SH-SY5Y (cell line): ENCODE results near the gene RPL23.

Experiments used
- GATA2 ChIP-seq: IDR thresholded peaks from 2 replicates; pipeline ENCODE4 v1.6.1; 2011; ENCODE audit warnings: mild to moderate bottlenecking, low read depth, low read length
- GATA3 ChIP-seq: IDR thresholded peaks from 2 replicates; pipeline ENCODE4 v1.6.1; 2011; ENCODE audit warnings: low read depth, mild to moderate bottlenecking, low read length, moderate library complexity

GRCh38 chr17:38892620-38893019, 39.1 kb upstream of the RPL23 start:
- no peak for TF ChIP-seq GATA2
- TF ChIP-seq GATA3: no peak
